Retinal pigment epithelial cell (primary cell): ENCODE results near the gene NBEA.

ENCODE experiments used
- DNase-seq: peaks from one replicate; pipeline ENCODE4 v3.0.0-alpha.2; 2010; ENCODE audit warnings: low read depth
- H3K4me3 ChIP-seq: 2 replicates; pipeline ENCODE4 v1.5.1; 2011; ENCODE audit warnings: mild to moderate bottlenecking, low read length, control low read depth, moderate library complexity
- CTCF ChIP-seq: conservative IDR thresholded peaks from 2 replicates; pipeline ENCODE4 v1.5.1; 2011; ENCODE audit warnings: low read depth, low read length, control low read depth, inconsistent platforms

Gene NBEA

GRCh38 chr13:35260316-35260715, 318.2 kb downstream of the NBEA start:
- no peak for TF ChIP-seq CTCF
- DNase-seq = no peak
- H3K4me3 ChIP-seq = no peak overlapping the region

GRCh38 chr13:35266412-35266811, 324.3 kb downstream of the NBEA start:
- no peak for TF ChIP-seq CTCF
- no peak for DNase-seq
- no peak overlapping the region for H3K4me3 ChIP-seq

- no peak for DNase-seq
- H3K4me3 ChIP-seq = no peak overlapping the region
- no peak for TF ChIP-seq CTCF
Observed at GRCh38 chr13:35278917-35279316, 336.8 kb downstream of the NBEA start.

GRCh38 chr13:35279500-35279899, 337.4 kb downstream of the NBEA start:
- DNase-seq = no peak
- no peak for TF ChIP-seq CTCF
- H3K4me3 ChIP-seq = no peak overlapping the region

- no peak for TF ChIP-seq CTCF
- no peak overlapping the region for H3K4me3 ChIP-seq
- no peak for DNase-seq
Observed at GRCh38 chr13:35283856-35284255, 341.8 kb downstream of the NBEA start.

- no peak for DNase-seq
- TF ChIP-seq CTCF = no peak
- no peak overlapping the region for H3K4me3 ChIP-seq
Observed at GRCh38 chr13:35285677-35286076, 343.6 kb downstream of the NBEA start.

- DNase-seq = no peak
- no peak overlapping the region for H3K4me3 ChIP-seq
- TF ChIP-seq CTCF = no peak
Observed at GRCh38 chr13:35292329-35292728, 350.3 kb downstream of the NBEA start.
